Measurements from ENCODE around the gene IL6ST. TPM values are rescaled to one million over a fixed set of nuclear protein-coding genes. Genes with fewer than 3 reads are reported as not detected.

The IL6ST gene
- total RNA-seq, 1 experiment from 2014 or later, result 181 TPM

GRCh38 chr5:55907927-55908326 lies 86.8 kb downstream of the IL6ST start:
- ChIA-PET POLR2A (no interaction called here), CTCF (no interaction called here)
- no peaks in the 10 kb centered on the region for H3K27me3 ChIP-seq (ENCODE audit: control insufficient read depth, insufficient read depth, low read length)
- in situ Hi-C loops (cut with HindIII; ENCODE audit: low pct_unique_long_range_greater_than_20kb, low sequenced_read_pairs), result no loop called here
- intact Hi-C loops (cut with micrococcal nuclease; ENCODE audit: unreplicated experiment), result no loop called here
- ATAC-seq (no peak), DNase-seq (ENCODE audit: low read depth, low spot score) (no peak)
- TF ChIP-seq POLR2AphosphoS5 (IDR thresholded peaks at IDR 0.05; ENCODE audit: low read depth, low read length), result no peak
- TF ChIP-seq TCF7L2 (IDR thresholded peaks at IDR 0.05; ENCODE audit: low read depth, low read length), result no peak
- no peak for TF ChIP-seq CTCF (IDR thresholded peaks at IDR 0.05)
- TF ChIP-seq SIN3A (IDR thresholded peaks at IDR 0.05; ENCODE audit: borderline replicate concordance, insufficient read depth, low read depth, low read length), result no peak
- TF ChIP-seq REST (IDR thresholded peaks at IDR 0.05; ENCODE audit: insufficient read depth in 1 of 2, low read depth in 2 of 2, low read length in 1 of 2), result no peak
- no peaks in the 10 kb centered on the region for H3K4me1 ChIP-seq (ENCODE audit: control insufficient read depth, insufficient read depth, low read length)
- no peaks in the 10 kb centered on the region for H3K36me3 ChIP-seq (ENCODE audit: control insufficient read depth, insufficient read depth, low read length)
- no peak overlapping the region for H3K4me3 ChIP-seq (ENCODE audit: low read depth in 2 of 2, low read length in 2 of 2)
- BruUV-seq (replicated peaks), result no TSS peak
- no peaks in the 10 kb centered on the region for H3K9me3 ChIP-seq (ENCODE audit: control insufficient read depth, insufficient read depth, low read depth, low read length)
- no peak overlapping the region for H3K27ac ChIP-seq (ENCODE audit: low read length)

- POLR2A ChIA-PET, result no interaction called here
- Histone ChIP-seq H3K4me3 (ENCODE audit: low read depth in 2 of 2, low read length in 2 of 2) (no peak overlapping the region), H3K9me3 (ENCODE audit: control insufficient read depth, insufficient read depth, low read depth, low read length) (no peaks in the 10 kb centered on the region), H3K4me1 (ENCODE audit: control insufficient read depth, insufficient read depth, low read length) (no peaks in the 10 kb centered on the region), H3K27ac (ENCODE audit: low read length) (no peak overlapping the region), H3K36me3 (ENCODE audit: control insufficient read depth, insufficient read depth, low read length) (no peaks in the 10 kb centered on the region), H3K27me3 (ENCODE audit: control insufficient read depth, insufficient read depth, low read length) (no peaks in the 10 kb centered on the region)
- no TSS peak for BruUV-seq (replicated peaks)
- DNase-seq (ENCODE audit: low read depth, low spot score), result no peak
- ATAC-seq, result no peak
- CTCF ChIA-PET, result no interaction called here
- TF ChIP-seq REST (IDR thresholded peaks at IDR 0.05; ENCODE audit: insufficient read depth in 1 of 2, low read depth in 2 of 2, low read length in 1 of 2) (no peak), TCF7L2 (IDR thresholded peaks at IDR 0.05; ENCODE audit: low read depth, low read length) (no peak), SIN3A (IDR thresholded peaks at IDR 0.05; ENCODE audit: borderline replicate concordance, insufficient read depth, low read depth, low read length) (no peak), CTCF (IDR thresholded peaks at IDR 0.05) (no peak), POLR2AphosphoS5 (IDR thresholded peaks at IDR 0.05; ENCODE audit: low read depth, low read length) (no peak)
- intact Hi-C loops (cut with micrococcal nuclease; ENCODE audit: unreplicated experiment) (no loop called here), in situ Hi-C loops (cut with HindIII; ENCODE audit: low pct_unique_long_range_greater_than_20kb, low sequenced_read_pairs) (no loop called here)
These were observed 89.5 kb downstream of the IL6ST start for GRCh38 chr5:55905251-55905650.

All from Panc1 (cell line).